HL-60 (cell line): ENCODE results near the gene MMP25.

ENCODE experiments used
- DNase-seq, 2 experiments: peaks; one replicate each; pipeline ENCODE4 v3.0.0-alpha.2; 2010 to 2020; ENCODE audit warnings: low read depth in 1 of 2, low spot score in 1 of 2
- H3K27ac ChIP-seq: fragments of 250-450 bp; sonication (Bioruptor Pico); replicated peaks from 2 replicates; pipeline ENCODE4 v1.5.1; 2020; ENCODE audit warnings: mild to moderate bottlenecking, moderate library complexity
- H3K27me3 ChIP-seq: fragments of 250-450 bp; sonication (Bioruptor Pico); 2 replicates; pipeline ENCODE4 v1.5.1; 2021; ENCODE audit warnings: mild to moderate bottlenecking, moderate library complexity; ENCODE audit not compliant: insufficient read depth, poor library complexity, severe bottlenecking
- H3K4me3 ChIP-seq: replicated peaks from 2 replicates; pipeline ENCODE4 v1.5.1; 2011; ENCODE audit warnings: mild to moderate bottlenecking, control low read depth, low read length; ENCODE audit not compliant: insufficient read depth
- CTCF ChIP-seq: IDR thresholded peaks from one replicate; pipeline ENCODE4 v1.5.1; 2011; ENCODE audit warnings: low read length, control low read depth, inconsistent platforms; ENCODE audit not compliant: insufficient read depth
- GABPA ChIP-seq: IDR thresholded peaks from 2 replicates; pipeline ENCODE4 v1.6.1; 2012; ENCODE audit warnings: low read depth
- POLR2AphosphoS5 ChIP-seq: IDR thresholded peaks from 2 replicates; pipeline ENCODE4 v1.6.1; 2012; ENCODE audit warnings: low read depth
- SPI1 ChIP-seq: IDR thresholded peaks from 2 replicates; pipeline ENCODE4 v1.6.1; 2012; ENCODE audit warnings: low read depth, mild to moderate bottlenecking, borderline replicate concordance
- TF ChIP-seq, protein P1 (sequence below): IDR thresholded peaks from 2 replicates; pipeline ENCODE4 v1.6.1; 2012; ENCODE audit warnings: low read depth; ENCODE audit not compliant: insufficient replicate concordance

The MMP25 gene

GRCh38 chr16:3007059-3007956 lies 39.1 kb upstream of the MMP25 start:
- peak in 1 of 2 experiments; percentile 84 for DNase-seq
- TF ChIP-seq, protein P1, sequence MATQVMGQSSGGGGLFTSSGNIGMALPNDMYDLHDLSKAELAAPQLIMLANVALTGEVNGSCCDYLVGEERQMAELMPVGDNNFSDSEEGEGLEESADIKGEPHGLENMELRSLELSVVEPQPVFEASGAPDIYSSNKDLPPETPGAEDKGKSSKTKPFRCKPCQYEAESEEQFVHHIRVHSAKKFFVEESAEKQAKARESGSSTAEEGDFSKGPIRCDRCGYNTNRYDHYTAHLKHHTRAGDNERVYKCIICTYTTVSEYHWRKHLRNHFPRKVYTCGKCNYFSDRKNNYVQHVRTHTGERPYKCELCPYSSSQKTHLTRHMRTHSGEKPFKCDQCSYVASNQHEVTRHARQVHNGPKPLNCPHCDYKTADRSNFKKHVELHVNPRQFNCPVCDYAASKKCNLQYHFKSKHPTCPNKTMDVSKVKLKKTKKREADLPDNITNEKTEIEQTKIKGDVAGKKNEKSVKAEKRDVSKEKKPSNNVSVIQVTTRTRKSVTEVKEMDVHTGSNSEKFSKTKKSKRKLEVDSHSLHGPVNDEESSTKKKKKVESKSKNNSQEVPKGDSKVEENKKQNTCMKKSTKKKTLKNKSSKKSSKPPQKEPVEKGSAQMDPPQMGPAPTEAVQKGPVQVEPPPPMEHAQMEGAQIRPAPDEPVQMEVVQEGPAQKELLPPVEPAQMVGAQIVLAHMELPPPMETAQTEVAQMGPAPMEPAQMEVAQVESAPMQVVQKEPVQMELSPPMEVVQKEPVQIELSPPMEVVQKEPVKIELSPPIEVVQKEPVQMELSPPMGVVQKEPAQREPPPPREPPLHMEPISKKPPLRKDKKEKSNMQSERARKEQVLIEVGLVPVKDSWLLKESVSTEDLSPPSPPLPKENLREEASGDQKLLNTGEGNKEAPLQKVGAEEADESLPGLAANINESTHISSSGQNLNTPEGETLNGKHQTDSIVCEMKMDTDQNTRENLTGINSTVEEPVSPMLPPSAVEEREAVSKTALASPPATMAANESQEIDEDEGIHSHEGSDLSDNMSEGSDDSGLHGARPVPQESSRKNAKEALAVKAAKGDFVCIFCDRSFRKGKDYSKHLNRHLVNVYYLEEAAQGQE: no peak
- no peak for TF ChIP-seq CTCF
- TF ChIP-seq POLR2AphosphoS5: peak; percentile 29; the same call in 1 of the 2 replicates
- peak; percentile 62; the same call in 1 of the 2 replicates for TF ChIP-seq SPI1
- no peak for TF ChIP-seq GABPA
- no peaks in the 10 kb centered on the region for H3K27me3 ChIP-seq
- H3K27ac ChIP-seq: peak overlapping the region; percentile 90
- H3K4me3 ChIP-seq: no peak overlapping the region

- DNase-seq: peak; percentile 90 to 93
- Histone ChIP-seq H3K4me3 (0 out of 2 replicates have a peak overlapping the region, but pooled peaks have one; percentile 8), H3K27me3 (no peaks in the 10 kb centered on the region), H3K27ac (peak overlapping the region; percentile 90)
- TF ChIP-seq POLR2AphosphoS5 (peak; percentile 96), SPI1 (peak; percentile 95), GABPA (peak; percentile 66), CTCF (no peak)
- TF ChIP-seq, protein P1: peak; percentile 30
Observed at GRCh38 chr16:3007957-3008689, 38.2 kb upstream of the MMP25 start.

DNA sequence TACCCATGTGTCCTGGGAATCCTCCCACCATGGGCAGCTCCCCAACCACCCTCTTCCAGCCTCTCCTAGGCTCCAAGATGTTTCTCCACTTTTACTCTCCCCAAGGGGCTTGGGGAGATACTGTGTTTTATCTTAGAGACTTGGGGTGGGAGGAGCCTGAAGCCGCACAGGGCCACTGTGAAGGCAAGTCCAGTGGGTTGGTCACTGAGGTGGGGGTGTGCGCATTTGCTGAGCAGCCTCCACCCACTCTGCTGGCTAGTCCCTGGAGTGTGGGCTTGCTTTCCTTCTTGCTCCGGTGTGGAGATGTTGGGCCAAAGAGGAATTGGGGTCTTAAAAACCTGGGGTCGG lies 37.7 kb upstream of the MMP25 start:
- H3K27ac ChIP-seq: peak overlapping the region; percentile 90
- TF ChIP-seq SPI1: no peak
- no peak for TF ChIP-seq GABPA
- no peak for TF ChIP-seq CTCF
- TF ChIP-seq, protein P1: no peak
- TF ChIP-seq POLR2AphosphoS5: no peak
- no peak overlapping the region for H3K4me3 ChIP-seq
- no peaks in the 10 kb centered on the region for H3K27me3 ChIP-seq
- no peak for DNase-seq
